Measurements from ENCODE around the gene CXCR5.

Gene CXCR5

DNA sequence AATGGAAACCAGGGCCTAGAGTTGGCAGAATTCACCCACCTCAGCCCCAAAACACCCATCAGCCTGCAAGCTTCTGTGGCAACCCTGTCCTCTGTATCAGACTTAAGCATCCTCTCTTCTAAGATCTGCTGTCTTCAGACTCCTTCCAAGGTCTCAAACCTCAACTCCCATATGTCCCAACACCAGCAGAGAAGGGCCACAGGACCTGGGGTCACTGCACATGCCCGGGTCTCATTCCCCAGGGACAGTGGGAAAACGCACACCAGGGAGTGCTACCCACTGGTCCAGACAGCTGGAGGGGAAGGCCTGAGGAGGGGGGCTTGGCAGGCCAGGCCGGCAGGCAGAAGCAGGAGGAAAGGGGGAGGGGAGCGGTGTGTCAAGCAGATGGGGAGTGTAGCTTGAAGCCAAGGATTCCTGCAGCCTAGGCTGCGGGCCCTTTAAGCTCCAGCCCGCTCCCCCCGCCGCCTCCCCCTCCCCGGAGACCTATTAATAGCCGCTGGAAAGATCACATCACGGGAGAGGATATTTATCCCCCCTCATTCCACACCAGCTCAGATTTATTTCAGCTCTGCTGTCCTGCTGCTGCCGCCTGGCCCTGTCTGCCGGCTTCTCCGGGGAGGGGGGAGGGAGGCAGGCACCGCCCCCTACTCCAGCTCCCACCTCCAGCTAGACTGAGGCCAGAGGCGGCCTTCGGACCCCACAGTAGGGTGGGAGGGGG is 25.4 kb downstream of the CXCR5 start (continued):
- TF ChIP-seq ZNF501 (tag by site-specific recombination; IDR thresholded peaks at IDR 0.05): no peak
- no peak for TF ChIP-seq SALL2 (tag by site-specific recombination; IDR thresholded peaks at IDR 0.05; ENCODE audit: borderline replicate concordance)
- peak; percentile 71 for TF ChIP-seq WT1 (tag by site-specific recombination; IDR thresholded peaks at IDR 0.05)
- no peak for TF ChIP-seq ZNF48 (tag by site-specific recombination; IDR thresholded peaks at IDR 0.05)
- no peak for TF ChIP-seq ZNF169 (tag by site-specific recombination; IDR thresholded peaks at IDR 0.05)
- no peak for TF ChIP-seq ZNF140 (tag by site-specific recombination; IDR thresholded peaks at IDR 0.05)
- peak; percentile 74 for TF ChIP-seq GLIS2 (tag by site-specific recombination; IDR thresholded peaks at IDR 0.05)
- TF ChIP-seq, protein P1, sequence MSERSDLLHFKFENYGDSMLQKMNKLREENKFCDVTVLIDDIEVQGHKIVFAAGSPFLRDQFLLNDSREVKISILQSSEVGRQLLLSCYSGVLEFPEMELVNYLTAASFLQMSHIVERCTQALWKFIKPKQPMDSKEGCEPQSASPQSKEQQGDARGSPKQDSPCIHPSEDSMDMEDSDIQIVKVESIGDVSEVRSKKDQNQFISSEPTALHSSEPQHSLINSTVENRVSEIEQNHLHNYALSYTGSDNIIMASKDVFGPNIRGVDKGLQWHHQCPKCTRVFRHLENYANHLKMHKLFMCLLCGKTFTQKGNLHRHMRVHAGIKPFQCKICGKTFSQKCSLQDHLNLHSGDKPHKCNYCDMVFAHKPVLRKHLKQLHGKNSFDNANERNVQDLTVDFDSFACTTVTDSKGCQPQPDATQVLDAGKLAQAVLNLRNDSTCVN (tag by site-specific recombination; optimal IDR thresholded peaks at IDR 0.05): peak; percentile 13
- no peak for TF ChIP-seq ZNF529 (tag by site-specific recombination; IDR thresholded peaks at IDR 0.05; ENCODE audit: insufficient replicate concordance)
- TF ChIP-seq, protein P2, sequence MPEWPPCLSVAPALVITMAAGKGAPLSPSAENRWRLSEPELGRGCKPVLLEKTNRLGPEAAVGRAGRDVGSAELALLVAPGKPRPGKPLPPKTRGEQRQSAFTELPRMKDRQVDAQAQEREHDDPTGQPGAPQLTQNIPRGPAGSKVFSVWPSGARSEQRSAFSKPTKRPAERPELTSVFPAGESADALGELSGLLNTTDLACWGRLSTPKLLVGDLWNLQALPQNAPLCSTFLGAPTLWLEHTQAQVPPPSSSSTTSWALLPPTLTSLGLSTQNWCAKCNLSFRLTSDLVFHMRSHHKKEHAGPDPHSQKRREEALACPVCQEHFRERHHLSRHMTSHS (tag by site-specific recombination; IDR thresholded peaks at IDR 0.05): no peak
- TF ChIP-seq ZNF549 (tag by site-specific recombination; IDR thresholded peaks at IDR 0.05): no peak
- TF ChIP-seq, protein P3, sequence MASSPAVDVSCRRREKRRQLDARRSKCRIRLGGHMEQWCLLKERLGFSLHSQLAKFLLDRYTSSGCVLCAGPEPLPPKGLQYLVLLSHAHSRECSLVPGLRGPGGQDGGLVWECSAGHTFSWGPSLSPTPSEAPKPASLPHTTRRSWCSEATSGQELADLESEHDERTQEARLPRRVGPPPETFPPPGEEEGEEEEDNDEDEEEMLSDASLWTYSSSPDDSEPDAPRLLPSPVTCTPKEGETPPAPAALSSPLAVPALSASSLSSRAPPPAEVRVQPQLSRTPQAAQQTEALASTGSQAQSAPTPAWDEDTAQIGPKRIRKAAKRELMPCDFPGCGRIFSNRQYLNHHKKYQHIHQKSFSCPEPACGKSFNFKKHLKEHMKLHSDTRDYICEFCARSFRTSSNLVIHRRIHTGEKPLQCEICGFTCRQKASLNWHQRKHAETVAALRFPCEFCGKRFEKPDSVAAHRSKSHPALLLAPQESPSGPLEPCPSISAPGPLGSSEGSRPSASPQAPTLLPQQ (tag by site-specific recombination; IDR thresholded peaks at IDR 0.05): no peak
- TF ChIP-seq ZNF623 (tag by site-specific recombination; IDR thresholded peaks at IDR 0.05): peak; percentile 40; the same call in 1 of the 2 replicates
- TF ChIP-seq ZBTB21 (tag by site-specific recombination; IDR thresholded peaks at IDR 0.05): no peak
- no peak for TF ChIP-seq RBAK (tag by site-specific recombination; IDR thresholded peaks at IDR 0.05)
- TF ChIP-seq ZNF707 (tag by site-specific recombination; IDR thresholded peaks at IDR 0.05): no peak
- no peak for TF ChIP-seq MYNN (tag by site-specific recombination; IDR thresholded peaks at IDR 0.05; ENCODE audit: borderline replicate concordance)
- no peak for TF ChIP-seq ZNF792 (tag by site-specific recombination; IDR thresholded peaks at IDR 0.05)
- TF ChIP-seq GLIS1 (tag by site-specific recombination; IDR thresholded peaks at IDR 0.05): peak; percentile 57
- TF ChIP-seq, protein P4, sequence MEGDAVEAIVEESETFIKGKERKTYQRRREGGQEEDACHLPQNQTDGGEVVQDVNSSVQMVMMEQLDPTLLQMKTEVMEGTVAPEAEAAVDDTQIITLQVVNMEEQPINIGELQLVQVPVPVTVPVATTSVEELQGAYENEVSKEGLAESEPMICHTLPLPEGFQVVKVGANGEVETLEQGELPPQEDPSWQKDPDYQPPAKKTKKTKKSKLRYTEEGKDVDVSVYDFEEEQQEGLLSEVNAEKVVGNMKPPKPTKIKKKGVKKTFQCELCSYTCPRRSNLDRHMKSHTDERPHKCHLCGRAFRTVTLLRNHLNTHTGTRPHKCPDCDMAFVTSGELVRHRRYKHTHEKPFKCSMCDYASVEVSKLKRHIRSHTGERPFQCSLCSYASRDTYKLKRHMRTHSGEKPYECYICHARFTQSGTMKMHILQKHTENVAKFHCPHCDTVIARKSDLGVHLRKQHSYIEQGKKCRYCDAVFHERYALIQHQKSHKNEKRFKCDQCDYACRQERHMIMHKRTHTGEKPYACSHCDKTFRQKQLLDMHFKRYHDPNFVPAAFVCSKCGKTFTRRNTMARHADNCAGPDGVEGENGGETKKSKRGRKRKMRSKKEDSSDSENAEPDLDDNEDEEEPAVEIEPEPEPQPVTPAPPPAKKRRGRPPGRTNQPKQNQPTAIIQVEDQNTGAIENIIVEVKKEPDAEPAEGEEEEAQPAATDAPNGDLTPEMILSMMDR (tag by site-specific recombination; IDR thresholded peaks at IDR 0.05): no peak
- no peak for TF ChIP-seq ZNF558 (tag by site-specific recombination; IDR thresholded peaks at IDR 0.05)
- TF ChIP-seq ZNF548 (tag by site-specific recombination; IDR thresholded peaks at IDR 0.05): no peak
- TF ChIP-seq ZNF19 (tag by site-specific recombination; IDR thresholded peaks at IDR 0.05; ENCODE audit: low read depth): no peak
- TF ChIP-seq, protein P5, sequence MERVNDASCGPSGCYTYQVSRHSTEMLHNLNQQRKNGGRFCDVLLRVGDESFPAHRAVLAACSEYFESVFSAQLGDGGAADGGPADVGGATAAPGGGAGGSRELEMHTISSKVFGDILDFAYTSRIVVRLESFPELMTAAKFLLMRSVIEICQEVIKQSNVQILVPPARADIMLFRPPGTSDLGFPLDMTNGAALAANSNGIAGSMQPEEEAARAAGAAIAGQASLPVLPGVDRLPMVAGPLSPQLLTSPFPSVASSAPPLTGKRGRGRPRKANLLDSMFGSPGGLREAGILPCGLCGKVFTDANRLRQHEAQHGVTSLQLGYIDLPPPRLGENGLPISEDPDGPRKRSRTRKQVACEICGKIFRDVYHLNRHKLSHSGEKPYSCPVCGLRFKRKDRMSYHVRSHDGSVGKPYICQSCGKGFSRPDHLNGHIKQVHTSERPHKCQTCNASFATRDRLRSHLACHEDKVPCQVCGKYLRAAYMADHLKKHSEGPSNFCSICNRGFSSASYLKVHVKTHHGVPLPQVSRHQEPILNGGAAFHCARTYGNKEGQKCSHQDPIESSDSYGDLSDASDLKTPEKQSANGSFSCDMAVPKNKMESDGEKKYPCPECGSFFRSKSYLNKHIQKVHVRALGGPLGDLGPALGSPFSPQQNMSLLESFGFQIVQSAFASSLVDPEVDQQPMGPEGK (tag by site-specific recombination; IDR thresholded peaks at IDR 0.05): no peak
- TF ChIP-seq, protein P6, sequence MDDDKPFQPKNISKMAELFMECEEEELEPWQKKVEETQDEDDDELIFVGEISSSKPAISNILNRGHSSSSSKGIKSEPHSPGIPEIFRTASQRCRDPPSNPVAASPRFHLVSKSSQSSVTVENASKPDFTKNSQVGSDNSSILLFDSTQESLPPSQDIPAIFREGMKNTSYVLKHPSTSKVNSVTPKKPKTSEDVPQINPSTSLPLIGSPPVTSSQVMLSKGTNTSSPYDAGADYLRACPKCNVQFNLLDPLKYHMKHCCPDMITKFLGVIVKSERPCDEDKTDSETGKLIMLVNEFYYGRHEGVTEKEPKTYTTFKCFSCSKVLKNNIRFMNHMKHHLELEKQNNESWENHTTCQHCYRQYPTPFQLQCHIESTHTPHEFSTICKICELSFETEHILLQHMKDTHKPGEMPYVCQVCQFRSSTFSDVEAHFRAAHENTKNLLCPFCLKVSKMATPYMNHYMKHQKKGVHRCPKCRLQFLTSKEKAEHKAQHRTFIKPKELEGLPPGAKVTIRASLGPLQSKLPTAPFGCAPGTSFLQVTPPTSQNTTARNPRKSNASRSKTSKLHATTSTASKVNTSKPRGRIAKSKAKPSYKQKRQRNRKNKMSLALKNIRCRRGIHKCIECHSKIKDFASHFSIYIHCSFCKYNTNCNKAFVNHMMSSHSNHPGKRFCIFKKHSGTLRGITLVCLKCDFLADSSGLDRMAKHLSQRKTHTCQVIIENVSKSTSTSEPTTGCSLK (tag by site-specific recombination; IDR thresholded peaks at IDR 0.05): no peak
- no peak for TF ChIP-seq ZNF660 (tag by site-specific recombination; IDR thresholded peaks at IDR 0.05)
- TF ChIP-seq, protein P7, sequence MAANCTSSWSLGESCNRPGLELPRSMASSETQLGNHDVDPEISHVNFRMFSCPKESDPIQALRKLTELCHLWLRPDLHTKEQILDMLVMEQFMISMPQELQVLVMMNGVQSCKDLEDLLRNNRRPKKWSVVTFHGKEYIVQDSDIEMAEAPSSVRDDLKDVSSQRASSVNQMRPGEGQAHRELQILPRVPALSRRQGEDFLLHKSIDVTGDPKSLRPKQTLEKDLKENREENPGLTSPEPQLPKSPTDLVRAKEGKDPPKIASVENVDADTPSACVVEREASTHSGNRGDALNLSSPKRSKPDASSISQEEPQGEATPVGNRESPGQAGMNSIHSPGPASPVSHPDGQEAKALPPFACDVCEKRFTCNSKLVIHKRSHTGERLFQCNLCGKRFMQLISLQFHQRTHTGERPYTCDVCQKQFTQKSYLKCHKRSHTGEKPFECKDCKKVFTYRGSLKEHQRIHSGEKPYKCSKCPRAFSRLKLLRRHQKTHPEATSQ (tag by site-specific recombination; IDR thresholded peaks at IDR 0.05): no peak
- no peak for TF ChIP-seq ZNF701 (tag by site-specific recombination; IDR thresholded peaks at IDR 0.05)
- TF ChIP-seq ZNF394 (tag by site-specific recombination; IDR thresholded peaks at IDR 0.05; ENCODE audit: borderline replicate concordance): no peak
- TF ChIP-seq YY2 (tag by site-specific recombination; IDR thresholded peaks at IDR 0.05): no peak
